ENCODE results near the gene MSMP.

The MSMP gene

DNA sequence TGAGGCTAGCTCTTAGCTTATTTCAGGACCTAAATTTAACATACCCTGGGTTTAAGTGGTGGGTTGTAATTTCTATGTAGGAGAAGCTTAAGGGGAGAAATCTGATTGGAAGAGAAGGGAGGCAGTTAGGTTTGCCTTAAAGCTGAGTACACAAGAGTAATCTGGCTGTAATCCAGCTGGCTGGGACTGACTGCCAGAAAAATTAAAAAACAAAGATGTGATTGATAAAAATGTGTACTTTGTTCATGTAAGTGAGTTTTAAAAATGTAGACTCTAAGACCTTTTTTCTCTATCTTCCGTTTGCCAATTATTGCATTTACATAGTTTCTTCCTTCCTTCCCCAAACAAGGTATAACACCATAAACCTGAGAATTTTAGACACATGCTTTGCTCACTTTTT is 17.5 kb upstream of the MSMP start:
- no peak overlapping the region for H3K4me3 ChIP-seq (ENCODE audit: low read depth, low read length)
- TF ChIP-seq, protein P1, sequence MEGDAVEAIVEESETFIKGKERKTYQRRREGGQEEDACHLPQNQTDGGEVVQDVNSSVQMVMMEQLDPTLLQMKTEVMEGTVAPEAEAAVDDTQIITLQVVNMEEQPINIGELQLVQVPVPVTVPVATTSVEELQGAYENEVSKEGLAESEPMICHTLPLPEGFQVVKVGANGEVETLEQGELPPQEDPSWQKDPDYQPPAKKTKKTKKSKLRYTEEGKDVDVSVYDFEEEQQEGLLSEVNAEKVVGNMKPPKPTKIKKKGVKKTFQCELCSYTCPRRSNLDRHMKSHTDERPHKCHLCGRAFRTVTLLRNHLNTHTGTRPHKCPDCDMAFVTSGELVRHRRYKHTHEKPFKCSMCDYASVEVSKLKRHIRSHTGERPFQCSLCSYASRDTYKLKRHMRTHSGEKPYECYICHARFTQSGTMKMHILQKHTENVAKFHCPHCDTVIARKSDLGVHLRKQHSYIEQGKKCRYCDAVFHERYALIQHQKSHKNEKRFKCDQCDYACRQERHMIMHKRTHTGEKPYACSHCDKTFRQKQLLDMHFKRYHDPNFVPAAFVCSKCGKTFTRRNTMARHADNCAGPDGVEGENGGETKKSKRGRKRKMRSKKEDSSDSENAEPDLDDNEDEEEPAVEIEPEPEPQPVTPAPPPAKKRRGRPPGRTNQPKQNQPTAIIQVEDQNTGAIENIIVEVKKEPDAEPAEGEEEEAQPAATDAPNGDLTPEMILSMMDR (IDR thresholded peaks at IDR 0.05; ENCODE audit: borderline replicate concordance, insufficient read depth, low read depth, low read length) = no peak

DNA sequence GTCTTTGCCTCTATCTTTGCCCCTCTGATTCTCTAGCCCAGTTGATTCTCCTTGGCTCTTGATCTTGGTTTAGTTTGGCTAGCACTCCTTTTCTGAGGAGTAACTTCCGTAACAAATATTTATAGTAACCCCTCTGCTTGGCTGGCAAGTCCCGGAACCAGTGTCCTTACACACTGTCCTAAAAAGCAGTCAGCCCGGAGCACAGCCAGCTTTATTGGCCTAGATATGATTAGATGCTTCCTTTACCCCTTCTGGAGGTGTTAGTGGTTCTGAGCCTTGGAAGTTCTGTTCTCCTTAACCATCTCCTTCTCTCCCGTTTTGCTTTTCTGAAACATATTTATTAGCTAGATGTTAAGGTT is 17.0 kb upstream of the MSMP start:
- H3K4me3 ChIP-seq (ENCODE audit: low read depth, low read length) = no peak overlapping the region

DNA sequence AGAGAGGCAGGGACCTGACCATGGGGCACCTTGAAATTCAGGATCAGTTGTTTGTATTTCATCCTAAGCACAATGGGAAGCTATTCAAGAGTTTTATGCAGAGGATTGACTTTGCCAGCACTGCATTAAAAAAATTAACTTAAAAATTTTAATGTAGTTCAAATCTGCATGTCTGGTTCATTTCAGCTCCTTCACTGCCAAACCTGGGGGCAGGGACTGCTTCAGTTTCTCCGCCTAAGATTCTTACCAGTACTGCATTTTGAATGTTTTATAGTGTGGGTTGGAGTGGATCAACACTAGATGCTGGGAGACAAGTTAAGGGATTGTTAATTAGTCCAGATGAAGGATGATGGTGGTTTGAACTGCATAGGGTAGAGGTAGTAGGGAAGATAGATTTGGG is 15.7 kb upstream of the MSMP start:
- H3K4me3 ChIP-seq (ENCODE audit: low read depth, low read length) = no peak overlapping the region
- TF ChIP-seq, protein P1 (IDR thresholded peaks at IDR 0.05; ENCODE audit: borderline replicate concordance, insufficient read depth, low read depth, low read length) = no peak

More for the DNA sequence above, 17.0 kb upstream of the MSMP start:
- TF ChIP-seq, protein P1 (IDR thresholded peaks at IDR 0.05; ENCODE audit: borderline replicate concordance, insufficient read depth, low read depth, low read length) = no peak

DNA sequence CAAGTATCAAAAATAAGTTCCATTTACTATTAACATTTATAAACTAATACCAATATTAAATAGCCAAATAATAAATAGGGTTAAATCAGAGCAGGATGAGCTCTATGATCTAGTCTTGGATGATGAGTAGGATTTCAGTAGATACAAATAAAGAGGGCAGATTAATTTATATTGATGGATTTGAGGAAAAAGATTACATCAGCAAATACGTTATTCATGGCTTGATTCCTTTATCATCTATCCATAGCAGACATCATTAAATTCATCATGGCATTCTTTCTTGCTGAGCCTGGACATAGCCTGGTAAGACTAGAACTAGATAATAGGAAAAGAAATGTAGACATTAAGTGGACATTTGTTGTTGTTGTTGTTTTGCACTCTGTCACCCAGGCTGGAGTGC is 13.4 kb upstream of the MSMP start:
- H3K4me3 ChIP-seq (ENCODE audit: low read depth, low read length) = no peak overlapping the region
- TF ChIP-seq, protein P1 (IDR thresholded peaks at IDR 0.05; ENCODE audit: borderline replicate concordance, insufficient read depth, low read depth, low read length) = no peak

DNA sequence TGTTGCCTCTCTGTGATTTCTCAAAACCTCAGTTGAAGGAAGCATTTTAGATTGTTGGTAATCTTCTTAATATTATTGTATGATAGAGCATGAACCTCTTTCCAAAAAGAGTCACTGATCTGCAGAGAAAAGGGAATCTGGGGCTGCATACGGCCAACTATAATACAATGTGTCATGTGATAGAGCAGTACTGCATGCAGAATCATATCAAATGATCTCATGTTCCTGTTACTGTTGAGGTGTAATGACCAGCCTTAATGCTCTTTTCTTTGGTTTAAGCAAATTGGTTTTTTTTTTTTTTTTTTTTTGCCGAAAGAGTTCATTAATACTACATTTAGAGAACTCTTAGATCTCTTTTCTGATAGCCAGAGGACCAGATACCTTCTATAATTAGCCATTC is 12.9 kb upstream of the MSMP start:
- TF ChIP-seq, protein P1 (IDR thresholded peaks at IDR 0.05; ENCODE audit: borderline replicate concordance, insufficient read depth, low read depth, low read length) = no peak
- H3K4me3 ChIP-seq (ENCODE audit: low read depth, low read length) = no peak overlapping the region

DNA sequence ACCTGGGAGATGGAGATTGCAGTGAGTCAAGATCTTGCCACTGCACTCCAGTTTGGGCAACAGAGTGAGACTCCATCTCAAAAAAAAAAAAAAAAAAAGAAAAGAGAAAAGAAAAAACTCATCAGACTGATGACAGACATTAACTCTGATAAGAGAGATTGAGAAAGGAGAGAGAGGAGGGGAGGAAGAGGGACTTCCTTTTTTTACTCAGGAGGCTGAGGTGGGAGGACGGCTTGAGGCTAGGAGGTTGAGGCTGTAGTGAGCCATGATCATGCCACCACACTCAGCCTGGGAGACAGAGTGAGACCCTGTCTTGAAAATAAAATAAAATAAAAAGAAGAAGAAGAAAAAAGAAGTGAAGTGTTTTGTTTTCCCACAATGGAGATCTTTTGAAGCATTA is 9.7 kb upstream of the MSMP start:
- TF ChIP-seq, protein P1 (IDR thresholded peaks at IDR 0.05; ENCODE audit: borderline replicate concordance, insufficient read depth, low read depth, low read length) = no peak
- no peak overlapping the region for H3K4me3 ChIP-seq (ENCODE audit: low read depth, low read length)

DNA sequence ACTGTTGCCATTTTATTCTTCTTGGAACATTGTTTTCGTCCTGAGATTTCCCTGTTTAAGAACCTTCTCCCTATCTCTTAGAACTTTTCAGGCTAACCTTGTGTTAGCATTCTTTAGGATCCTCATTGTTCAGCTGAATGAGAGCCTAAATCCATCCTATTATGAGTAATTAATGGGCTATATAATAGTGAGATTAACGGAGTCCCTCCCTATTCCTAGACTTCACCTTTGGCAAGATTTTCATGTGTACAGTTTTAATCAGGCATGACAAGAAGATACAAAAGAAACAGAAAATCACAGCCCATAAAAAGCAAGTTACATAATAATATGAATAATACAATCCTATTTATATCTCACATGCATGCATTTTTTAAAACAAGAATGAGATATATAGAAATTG is 9.1 kb upstream of the MSMP start:
- TF ChIP-seq, protein P1 (IDR thresholded peaks at IDR 0.05; ENCODE audit: borderline replicate concordance, insufficient read depth, low read depth, low read length) = no peak
- no peak overlapping the region for H3K4me3 ChIP-seq (ENCODE audit: low read depth, low read length)

Data from GM12875 (cell line).